ENCODE data around the gene TPPP2.
"Not testable (repeated sequence)": the region's sequence is repeated elsewhere in the genome, so short reads cannot be mapped to it uniquely, and the experiment has no call there.

Gene TPPP2

GRCh38 chr14:21029917-21030316 is at the start of gene TPPP2:
Gene TPPP2 (plus strand): TSS chr14:21030217. CDS start chr14:21030582, 365 bp downstream.
- no peak for DNase-seq (ENCODE audit: low read depth, low spot score)

GRCh38 chr14:20980906-20981305 is 49.1 kb upstream of the TPPP2 start:
- no peak for DNase-seq (ENCODE audit: low read depth, low spot score)

- no peak for DNase-seq (ENCODE audit: low read depth, low spot score)
Measured at GRCh38 chr14:20982646-20983369, 47.2 kb upstream of the TPPP2 start.

GRCh38 chr14:20985650-20986049 is 44.4 kb upstream of the TPPP2 start:
- not testable (repeated sequence) for DNase-seq (ENCODE audit: low read depth, low spot score)

GRCh38 chr14:20986811-20987210 is 43.2 kb upstream of the TPPP2 start:
- DNase-seq (ENCODE audit: low read depth, low spot score): peak; percentile 92

GRCh38 chr14:20988717-20989470 is 41.1 kb upstream of the TPPP2 start:
- peak; percentile 10 for DNase-seq (ENCODE audit: low read depth, low spot score)

- no peak for DNase-seq (ENCODE audit: low read depth, low spot score)
Measured at GRCh38 chr14:20989471-20989786, 40.6 kb upstream of the TPPP2 start.

- DNase-seq (ENCODE audit: low read depth, low spot score): peak; percentile 97
Measured at GRCh38 chr14:20989787-20990600, 40.0 kb upstream of the TPPP2 start, which contains the start of gene METTL17. Gene METTL17 (plus strand): TSS chr14:20989980. CDS start chr14:20990003, 23 bp downstream.

- DNase-seq (ENCODE audit: low read depth, low spot score): no peak
Measured at GRCh38 chr14:20996521-20996920, 33.5 kb upstream of the TPPP2 start.

GRCh38 chr14:20997115-20997514 is 32.9 kb upstream of the TPPP2 start:
- no peak for DNase-seq (ENCODE audit: low read depth, low spot score)

- DNase-seq (ENCODE audit: low read depth, low spot score): no peak
Measured at GRCh38 chr14:20997564-20997963, 32.5 kb upstream of the TPPP2 start.

- no peak for DNase-seq (ENCODE audit: low read depth, low spot score)
Measured at GRCh38 chr14:20998139-20998538, 31.9 kb upstream of the TPPP2 start.

GRCh38 chr14:20998674-20999366 is 31.2 kb upstream of the TPPP2 start, which contains the start of gene SLC39A2:
Gene SLC39A2 (plus strand): TSS chr14:20999293. CDS start chr14:20999447, 154 bp downstream.
- DNase-seq (ENCODE audit: low read depth, low spot score): peak; percentile 39

- DNase-seq (ENCODE audit: low read depth, low spot score): no peak
Measured at GRCh38 chr14:20999591-20999990, 30.4 kb upstream of the TPPP2 start.

- no peak for DNase-seq (ENCODE audit: low read depth, low spot score)
Measured at GRCh38 chr14:21001218-21001617, 28.8 kb upstream of the TPPP2 start.

GRCh38 chr14:21003788-21004346 is 26.1 kb upstream of the TPPP2 start:
- no peak for DNase-seq (ENCODE audit: low read depth, low spot score)

GRCh38 chr14:21009721-21010120 is 20.3 kb upstream of the TPPP2 start:
- not testable (repeated sequence) for DNase-seq (ENCODE audit: low read depth, low spot score)

- DNase-seq (ENCODE audit: low read depth, low spot score): no peak
Measured at GRCh38 chr14:21011136-21011535, 18.9 kb upstream of the TPPP2 start.

- DNase-seq (ENCODE audit: low read depth, low spot score): peak; percentile 91
Measured at GRCh38 chr14:21014761-21015190, 15.2 kb upstream of the TPPP2 start.

- DNase-seq (ENCODE audit: low read depth, low spot score): no peak
Measured at GRCh38 chr14:21015312-21015711, 14.7 kb upstream of the TPPP2 start.

Measured in astrocyte of the hippocampus (primary cell).